Measurements from ENCODE around the gene ZNF407. TPM values are rescaled to one million over a fixed set of nuclear protein-coding genes. Genes with fewer than 3 reads are reported as not detected.

ZNF407 gene
- total and polyA plus RNA-seq, 2 of the 13 experiments (the other 11 are each of a cell fraction or from before 2014, with no cell fraction given), result 2.3 to 8.7 TPM

DNA sequence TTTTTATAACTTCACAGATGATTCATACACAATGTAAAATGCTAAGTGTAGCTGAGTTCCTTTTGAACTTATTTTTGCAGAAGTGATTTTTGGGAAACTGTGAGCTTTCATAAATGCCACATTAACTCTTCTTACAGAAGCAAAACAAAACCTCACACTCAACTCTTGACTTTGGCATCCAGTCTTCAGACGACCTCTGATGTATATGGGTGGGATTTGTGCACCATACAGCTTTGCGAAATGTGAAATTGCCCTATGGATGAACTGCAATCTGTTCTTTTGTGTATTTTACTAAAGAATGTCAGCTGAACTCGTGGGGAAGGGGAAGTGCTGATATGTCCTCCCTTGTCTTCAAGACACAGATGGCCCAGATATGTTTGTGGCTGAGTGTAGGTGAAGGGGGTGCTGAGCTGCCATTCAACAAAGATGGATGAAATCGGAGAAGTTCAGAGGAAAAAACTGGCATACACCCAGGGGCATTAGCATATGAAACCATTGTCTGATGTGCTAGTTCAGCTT, 393.0 kb downstream of the ZNF407 start:
- no peaks in the 10 kb centered on the region for H3K9me3 ChIP-seq (ENCODE audit: low read length)
- no peak overlapping the region for H3K9ac ChIP-seq (ENCODE audit: insufficient read depth, low read depth, low read length)
- intact Hi-C loops (cut with micrococcal nuclease; ENCODE audit: unreplicated experiment), result no loop called here
- FAIRE-seq (no peak), DNase-seq (ENCODE audit: low spot score) (no peak), ATAC-seq (no peak)
- in situ Hi-C loops (cut with HindIII; ENCODE audit: extremely low pct_ligation_motif_present, low pct_unique_long_range_greater_than_20kb), result no loop called here
- no peak for TF ChIP-seq KDM1A (CRISPR knock-in tag; IDR thresholded peaks at IDR 0.05)
- no peak for TF ChIP-seq ZBTB38 (CRISPR knock-in tag; IDR thresholded peaks at IDR 0.05)
- TF ChIP-seq GATAD2A (CRISPR knock-in tag; IDR thresholded peaks at IDR 0.05), result no peak
- TF ChIP-seq KDM2A (CRISPR knock-in tag; IDR thresholded peaks at IDR 0.05; ENCODE audit: borderline replicate concordance, low read depth), result no peak
- TF ChIP-seq MTF2 (CRISPR knock-in tag; IDR thresholded peaks at IDR 0.05; ENCODE audit: borderline replicate concordance), result no peak
- TF ChIP-seq, protein P1, sequence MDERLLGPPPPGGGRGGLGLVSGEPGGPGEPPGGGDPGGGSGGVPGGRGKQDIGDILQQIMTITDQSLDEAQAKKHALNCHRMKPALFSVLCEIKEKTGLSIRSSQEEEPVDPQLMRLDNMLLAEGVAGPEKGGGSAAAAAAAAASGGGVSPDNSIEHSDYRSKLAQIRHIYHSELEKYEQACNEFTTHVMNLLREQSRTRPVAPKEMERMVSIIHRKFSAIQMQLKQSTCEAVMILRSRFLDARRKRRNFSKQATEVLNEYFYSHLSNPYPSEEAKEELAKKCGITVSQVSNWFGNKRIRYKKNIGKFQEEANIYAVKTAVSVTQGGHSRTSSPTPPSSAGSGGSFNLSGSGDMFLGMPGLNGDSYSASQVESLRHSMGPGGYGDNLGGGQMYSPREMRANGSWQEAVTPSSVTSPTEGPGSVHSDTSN (CRISPR knock-in tag; IDR thresholded peaks at IDR 0.05), result no peak
- TF ChIP-seq, protein P2, sequence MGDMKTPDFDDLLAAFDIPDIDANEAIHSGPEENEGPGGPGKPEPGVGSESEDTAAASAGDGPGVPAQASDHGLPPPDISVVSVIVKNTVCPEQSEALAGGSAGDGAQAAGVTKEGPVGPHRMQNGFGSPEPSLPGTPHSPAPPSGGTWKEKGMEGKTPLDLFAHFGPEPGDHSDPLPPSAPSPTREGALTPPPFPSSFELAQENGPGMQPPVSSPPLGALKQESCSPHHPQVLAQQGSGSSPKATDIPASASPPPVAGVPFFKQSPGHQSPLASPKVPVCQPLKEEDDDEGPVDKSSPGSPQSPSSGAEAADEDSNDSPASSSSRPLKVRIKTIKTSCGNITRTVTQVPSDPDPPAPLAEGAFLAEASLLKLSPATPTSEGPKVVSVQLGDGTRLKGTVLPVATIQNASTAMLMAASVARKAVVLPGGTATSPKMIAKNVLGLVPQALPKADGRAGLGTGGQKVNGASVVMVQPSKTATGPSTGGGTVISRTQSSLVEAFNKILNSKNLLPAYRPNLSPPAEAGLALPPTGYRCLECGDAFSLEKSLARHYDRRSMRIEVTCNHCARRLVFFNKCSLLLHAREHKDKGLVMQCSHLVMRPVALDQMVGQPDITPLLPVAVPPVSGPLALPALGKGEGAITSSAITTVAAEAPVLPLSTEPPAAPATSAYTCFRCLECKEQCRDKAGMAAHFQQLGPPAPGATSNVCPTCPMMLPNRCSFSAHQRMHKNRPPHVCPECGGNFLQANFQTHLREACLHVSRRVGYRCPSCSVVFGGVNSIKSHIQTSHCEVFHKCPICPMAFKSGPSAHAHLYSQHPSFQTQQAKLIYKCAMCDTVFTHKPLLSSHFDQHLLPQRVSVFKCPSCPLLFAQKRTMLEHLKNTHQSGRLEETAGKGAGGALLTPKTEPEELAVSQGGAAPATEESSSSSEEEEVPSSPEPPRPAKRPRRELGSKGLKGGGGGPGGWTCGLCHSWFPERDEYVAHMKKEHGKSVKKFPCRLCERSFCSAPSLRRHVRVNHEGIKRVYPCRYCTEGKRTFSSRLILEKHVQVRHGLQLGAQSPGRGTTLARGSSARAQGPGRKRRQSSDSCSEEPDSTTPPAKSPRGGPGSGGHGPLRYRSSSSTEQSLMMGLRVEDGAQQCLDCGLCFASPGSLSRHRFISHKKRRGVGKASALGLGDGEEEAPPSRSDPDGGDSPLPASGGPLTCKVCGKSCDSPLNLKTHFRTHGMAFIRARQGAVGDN (CRISPR knock-in tag; IDR thresholded peaks at IDR 0.05), result no peak
- no peak for TF ChIP-seq ZNF138 (CRISPR knock-in tag; IDR thresholded peaks at IDR 0.05; ENCODE audit: low read depth)
- no peak for TF ChIP-seq PCBP1 (IDR thresholded peaks at IDR 0.05; ENCODE audit: borderline replicate concordance, low read depth, low read length)
- TF ChIP-seq NAIF1 (CRISPR knock-in tag; IDR thresholded peaks at IDR 0.05; ENCODE audit: borderline replicate concordance), result no peak
- TF ChIP-seq ZNF232 (CRISPR knock-in tag; IDR thresholded peaks at IDR 0.05; ENCODE audit: borderline replicate concordance), result no peak
- H3K79me2 ChIP-seq (ENCODE audit: insufficient read depth, low read length), result no peaks in the 10 kb centered on the region
- no peak overlapping the region for H2AFZ ChIP-seq (ENCODE audit: low read length)
- H3K4me1 ChIP-seq (ENCODE audit: insufficient read depth, low read length), result no peaks in the 10 kb centered on the region
- H3K4me3 ChIP-seq (replicated peaks in 1 of 3; ENCODE audit: insufficient read depth in 1 of 3, low read depth in 2 of 3, low read length in 3 of 3), result no peak overlapping the region
- no peaks in the 10 kb centered on the region for H4K20me1 ChIP-seq (ENCODE audit: insufficient read depth, low read length)
- no peak overlapping the region for H3K27ac ChIP-seq (ENCODE audit: extremely low read length, insufficient read depth, low read length)
- ChIA-PET CTCF (ENCODE audit: low intra/inter-chr PET ratio, low total read pairs) (no interaction called here), POLR2A (no interaction called here)
- no peak overlapping the region for H3K4me2 ChIP-seq (ENCODE audit: low read depth, low read length)
- WGBS (ENCODE audit: low lambda C conversion rate), result 84% methylated on average over 4 of the region's 4 CpGs
- no peaks in the 10 kb centered on the region for H3K36me3 ChIP-seq (replicated peaks in 1 of 2; ENCODE audit: control insufficient read depth in 1 of 2, insufficient read depth in 2 of 2, low read length in 2 of 2)
- no TSS peak for BruUV-seq (replicated peaks)
- no peaks in the 10 kb centered on the region for H3K27me3 ChIP-seq (ENCODE audit: control insufficient read depth in 1 of 2, insufficient read depth in 2 of 2, low read length in 2 of 2)
